VCaP (cell line): ENCODE results near the gene DNM2.
A peak's percentile ranks its signal among the peaks of the same experiment; 100 is the strongest.
"Not testable (repeated sequence)": the region's sequence is repeated elsewhere in the genome, so short reads cannot be mapped to it uniquely, and the experiment has no call there.

ENCODE experiments used
- H3K27ac ChIP-seq: fragments of 450-650 bp; 2 replicates; pipeline ENCODE4 v1.5.1; 2017
- TF ChIP-seq, protein P1 (sequence below): fragments of 450-650 bp; conservative IDR thresholded peaks from 2 replicates; pipeline ENCODE4 v1.5.1; 2017; ENCODE audit warnings: mild to moderate bottlenecking, moderate library complexity

The DNM2 gene

GRCh38 chr19:10717356-10718204 is at the start of gene DNM2:
Gene DNM2, plus strand, starts transcription at chr19:10718079. Its CDS starts 164 bp downstream, at chr19:10718243.
- TF ChIP-seq, protein P1, sequence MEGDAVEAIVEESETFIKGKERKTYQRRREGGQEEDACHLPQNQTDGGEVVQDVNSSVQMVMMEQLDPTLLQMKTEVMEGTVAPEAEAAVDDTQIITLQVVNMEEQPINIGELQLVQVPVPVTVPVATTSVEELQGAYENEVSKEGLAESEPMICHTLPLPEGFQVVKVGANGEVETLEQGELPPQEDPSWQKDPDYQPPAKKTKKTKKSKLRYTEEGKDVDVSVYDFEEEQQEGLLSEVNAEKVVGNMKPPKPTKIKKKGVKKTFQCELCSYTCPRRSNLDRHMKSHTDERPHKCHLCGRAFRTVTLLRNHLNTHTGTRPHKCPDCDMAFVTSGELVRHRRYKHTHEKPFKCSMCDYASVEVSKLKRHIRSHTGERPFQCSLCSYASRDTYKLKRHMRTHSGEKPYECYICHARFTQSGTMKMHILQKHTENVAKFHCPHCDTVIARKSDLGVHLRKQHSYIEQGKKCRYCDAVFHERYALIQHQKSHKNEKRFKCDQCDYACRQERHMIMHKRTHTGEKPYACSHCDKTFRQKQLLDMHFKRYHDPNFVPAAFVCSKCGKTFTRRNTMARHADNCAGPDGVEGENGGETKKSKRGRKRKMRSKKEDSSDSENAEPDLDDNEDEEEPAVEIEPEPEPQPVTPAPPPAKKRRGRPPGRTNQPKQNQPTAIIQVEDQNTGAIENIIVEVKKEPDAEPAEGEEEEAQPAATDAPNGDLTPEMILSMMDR = peak; percentile 83
- H3K27ac ChIP-seq = peak within 1 kb of the TSS; percentile 90

DNA sequence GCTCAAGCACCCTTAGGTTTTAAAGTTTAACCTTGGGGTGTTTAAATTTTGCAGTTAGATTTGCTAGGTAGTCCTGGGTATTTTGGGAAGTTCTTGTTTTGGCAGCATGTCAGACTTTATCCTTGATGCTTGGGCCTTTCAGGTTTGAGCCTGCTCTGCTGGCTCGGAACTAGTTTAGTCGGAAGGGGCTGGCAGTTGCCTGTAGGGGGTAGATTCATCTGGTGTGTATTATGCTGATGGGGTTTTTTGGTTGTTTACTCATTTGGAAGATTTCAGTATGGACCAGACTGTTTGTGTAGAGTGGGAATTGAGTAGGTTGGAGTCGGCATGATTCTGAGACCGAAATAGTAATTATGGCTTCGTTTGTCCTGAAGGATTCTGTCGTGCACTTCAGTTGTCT is 48.6 kb upstream of the DNM2 start:
- TF ChIP-seq, protein P1 = no peak
- H3K27ac ChIP-seq = no peak overlapping the region

DNA sequence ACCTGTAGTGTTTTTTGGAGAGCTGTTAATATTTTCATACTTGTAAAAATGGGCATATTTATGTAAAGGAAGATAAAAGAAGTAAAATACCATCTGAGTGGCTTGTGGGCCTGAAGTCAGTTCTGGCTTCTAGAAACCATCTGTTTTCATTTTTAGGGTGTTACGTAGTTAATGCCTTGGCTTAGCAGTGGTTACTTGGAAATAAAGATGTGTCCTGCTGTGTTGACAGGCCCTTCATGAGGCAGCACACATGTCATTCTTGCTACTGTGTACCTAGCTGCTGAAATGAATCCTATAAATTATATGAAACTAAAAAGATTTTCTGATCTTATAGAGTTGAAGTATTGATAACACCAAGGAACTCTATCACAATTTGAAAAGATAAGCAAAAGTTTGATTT is 47.7 kb upstream of the DNM2 start:
- no peak overlapping the region for H3K27ac ChIP-seq
- TF ChIP-seq, protein P1 = no peak

DNA sequence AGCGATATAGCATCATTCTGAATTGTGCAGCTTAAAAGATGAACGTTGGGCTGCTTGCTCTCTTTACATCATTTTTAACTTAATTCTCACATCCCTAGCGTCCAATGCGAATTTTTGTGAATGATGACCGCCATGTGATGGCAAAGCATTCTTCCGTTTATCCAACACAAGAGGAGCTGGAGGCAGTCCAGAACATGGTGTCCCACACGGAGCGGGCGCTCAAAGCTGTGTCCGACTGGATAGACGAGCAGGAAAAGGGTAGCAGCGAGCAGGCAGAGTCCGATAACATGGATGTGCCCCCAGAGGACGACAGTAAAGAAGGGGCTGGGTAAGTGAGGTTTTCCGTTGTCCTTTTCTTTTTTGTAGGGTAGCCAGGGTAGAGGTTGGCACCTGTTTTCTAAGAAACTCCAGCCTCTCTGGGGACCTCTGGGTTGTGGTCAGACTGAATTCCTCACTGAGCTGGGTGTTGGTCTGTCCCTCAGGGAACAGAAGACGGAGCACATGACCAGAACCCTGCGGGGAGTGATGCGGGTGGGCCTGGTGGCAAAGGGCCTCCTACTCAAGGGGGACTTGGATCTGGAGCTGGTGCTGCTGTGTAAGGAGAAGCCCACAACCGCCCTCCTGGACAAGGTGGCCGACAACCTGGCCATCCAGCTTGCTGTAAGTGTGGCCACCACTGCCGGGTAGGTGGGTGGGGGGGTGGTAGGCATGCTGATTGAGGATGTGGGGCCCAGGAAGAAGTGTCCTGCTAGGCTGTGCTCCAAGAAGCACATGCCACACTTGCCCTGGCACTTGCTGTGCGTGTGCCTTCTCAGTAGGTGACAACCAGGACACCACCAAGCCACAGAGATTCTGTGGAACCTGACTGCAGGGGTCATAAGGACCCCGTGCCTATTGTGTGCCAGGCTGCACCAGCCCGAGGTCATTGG is 46.7 kb upstream of the DNM2 start:
- TF ChIP-seq, protein P1 = no peak
- H3K27ac ChIP-seq = no peak overlapping the region

- not testable (repeated sequence) for H3K27ac ChIP-seq
These were observed 46.0 kb upstream of the DNM2 start for GRCh38 chr19:10671922-10672321.

- not testable (repeated sequence) for H3K27ac ChIP-seq
These were observed 42.7 kb upstream of the DNM2 start for GRCh38 chr19:10675214-10675613.

- peak overlapping the region; percentile 54 for H3K27ac ChIP-seq
- TF ChIP-seq, protein P1 = no peak
These were observed 40.1 kb upstream of the DNM2 start for GRCh38 chr19:10677751-10678150.

- TF ChIP-seq, protein P1 = no peak
These were observed 39.1 kb upstream of the DNM2 start for GRCh38 chr19:10678813-10679212.

More at GRCh38 chr19:10678813-10679212, 39.1 kb upstream of the DNM2 start:
- peak overlapping the region; percentile 54 for H3K27ac ChIP-seq
